HG02870 (cell line): ENCODE measurements around the gene EFNA5.
"Not testable (repeated sequence)": the region's sequence is repeated elsewhere in the genome, so short reads cannot be mapped to it uniquely, and the experiment has no call there.

ENCODE experiments used
- ATAC-seq: cut with Tn5 transposase; IDR thresholded peaks from one replicate; pipeline ENCODE4 v1.9.1; 2021; ENCODE audit warnings: mild to moderate bottlenecking, moderate library complexity; ENCODE audit not compliant: unreplicated experiment

The EFNA5 gene

GRCh38 chr5:107500347-107500746, 170.4 kb downstream of the EFNA5 start:
- ATAC-seq: no peak

- no peak for ATAC-seq
Observed at GRCh38 chr5:107499776-107500175, 171.0 kb downstream of the EFNA5 start.

GRCh38 chr5:107499237-107499636, 171.5 kb downstream of the EFNA5 start:
- ATAC-seq: no peak

- no peak for ATAC-seq
Observed at GRCh38 chr5:107496466-107496865, 174.3 kb downstream of the EFNA5 start.

- not testable (repeated sequence) for ATAC-seq
Observed at GRCh38 chr5:107494129-107494528, 176.6 kb downstream of the EFNA5 start.

- no peak for ATAC-seq
Observed at GRCh38 chr5:107487056-107487542, 183.6 kb downstream of the EFNA5 start.

GRCh38 chr5:107486489-107486888, 184.2 kb downstream of the EFNA5 start:
- ATAC-seq: peak; percentile 73

- peak; percentile 58 for ATAC-seq
Observed at GRCh38 chr5:107485184-107485583, 185.6 kb downstream of the EFNA5 start.

- ATAC-seq: no peak
Observed at GRCh38 chr5:107484281-107484680, 186.5 kb downstream of the EFNA5 start.

GRCh38 chr5:107483231-107484024, 187.3 kb downstream of the EFNA5 start:
- ATAC-seq: peak; percentile 30

- ATAC-seq: no peak
Observed at GRCh38 chr5:107478068-107478641, 192.6 kb downstream of the EFNA5 start.

- no peak for ATAC-seq
Observed at GRCh38 chr5:107477492-107477891, 193.2 kb downstream of the EFNA5 start.

- peak; percentile 93 for ATAC-seq
Observed at GRCh38 chr5:107476783-107477182, 194.0 kb downstream of the EFNA5 start.

- peak; percentile 49 for ATAC-seq
Observed at GRCh38 chr5:107474716-107475489, 195.8 kb downstream of the EFNA5 start.

- no peak for ATAC-seq
Observed at GRCh38 chr5:107474361-107474715, 196.4 kb downstream of the EFNA5 start.

- ATAC-seq: no peak
Observed at GRCh38 chr5:107472620-107473064, 198.1 kb downstream of the EFNA5 start.

GRCh38 chr5:107470295-107470582, 200.5 kb downstream of the EFNA5 start:
- no peak for ATAC-seq

- ATAC-seq: no peak
Observed at GRCh38 chr5:107469485-107470294, 201.0 kb downstream of the EFNA5 start.

- no peak for ATAC-seq
Observed at GRCh38 chr5:107469064-107469463, 201.7 kb downstream of the EFNA5 start.

- no peak for ATAC-seq
Observed at GRCh38 chr5:107468276-107468675, 202.5 kb downstream of the EFNA5 start.
